CD4-positive, alpha-beta T cell (primary cell): ENCODE data around the gene ARF3. TPM values are rescaled to one million over a fixed set of nuclear protein-coding genes. Genes with fewer than 3 reads are reported as not detected.
A peak's percentile ranks its signal among the peaks of the same experiment; 100 is the strongest.

Experiments used
- ATAC-seq: fragments of 200-7000 bp; cut with Tn5 transposase; one replicate; pipeline ENCODE4 v1.10.0; 2022; ENCODE audit warnings: mild to moderate bottlenecking; ENCODE audit not compliant: poor library complexity
- CTCF ChIA-PET: fragments of 350-600 bp; sonication (Branson Sonifier 250); formaldehyde crosslinking; loops from one replicate; lab custom pipeline; 2021; ENCODE audit warnings: antibody characterized with exemption, inconsistent platforms; lab: Charles Lee
- POLR2A ChIA-PET: fragments of 350-600 bp; sonication (Branson Sonifier 250); formaldehyde crosslinking; loops from one replicate; lab custom pipeline; 2021; ENCODE audit warnings: antibody characterized with exemption, inconsistent platforms; lab: Charles Lee
- DNase-seq, 14 experiments: peaks; one replicate each; pipeline ENCODE4 v3.0.0-alpha.2; 2013 to 2020; ENCODE audit warnings: mixed read lengths in 2 of 14
- H3K27ac ChIP-seq, 2 donors: one replicate each; pipeline versions ENCODE4 v1.5.1 to v1.7.0; 2013; ENCODE audit warnings: low read length in 2 of 2, low read depth in 1 of 2, mild to moderate bottlenecking in 1 of 2
- H3K27me3 ChIP-seq, 2 experiments: 1 replicate in 1 of 2; 2 replicates in 1 of 2; pipeline versions ENCODE4 v1.6.1 to v1.7.0; 2013; ENCODE audit warnings: low read length in 2 of 2, control low read depth in 1 of 2, mild to moderate bottlenecking in 1 of 2, moderate library complexity in 1 of 2; ENCODE audit not compliant: insufficient read depth in 2 of 2, control insufficient read depth in 1 of 2
- H3K36me3 ChIP-seq: one replicate; pipeline ENCODE4 v1.6.1; 2013; ENCODE audit warnings: low read length, control low read depth; ENCODE audit not compliant: insufficient read depth
- H3K4me1 ChIP-seq: one replicate; pipeline ENCODE4 v1.6.1; 2013; ENCODE audit warnings: low read length, control low read depth; ENCODE audit not compliant: insufficient read depth
- H3K4me3 ChIP-seq: one replicate; pipeline ENCODE4 v1.5.1; 2013; ENCODE audit warnings: mild to moderate bottlenecking, low read length, moderate library complexity
- H3K9me3 ChIP-seq, 2 experiments: 1 replicate in 1 of 2; 2 replicates in 1 of 2; pipeline versions ENCODE4 v1.6.1 to v1.7.0; 2013; ENCODE audit warnings: low read length in 2 of 2, mild to moderate bottlenecking in 2 of 2, control low read depth in 1 of 2, moderate library complexity in 1 of 2; ENCODE audit not compliant: control insufficient read depth in 1 of 2, insufficient read depth in 1 of 2
- H3K27ac Mint-ChIP-seq: one replicate; pipeline ENCODE4 v1.8.0; 2020; ENCODE audit warnings: mixed read lengths
- H3K27me3 Mint-ChIP-seq: one replicate; pipeline ENCODE4 v1.8.0; 2021; ENCODE audit warnings: mixed read lengths
- H3K36me3 Mint-ChIP-seq: one replicate; pipeline ENCODE4 v1.8.0; 2021; ENCODE audit warnings: low read depth, mixed read lengths
- H3K4me1 Mint-ChIP-seq: one replicate; pipeline ENCODE4 v1.8.0; 2021; ENCODE audit warnings: low read depth, mixed read lengths
- H3K4me3 Mint-ChIP-seq: one replicate; pipeline ENCODE4 v1.8.0; 2020; ENCODE audit warnings: mild to moderate bottlenecking, mixed read lengths
- H3K9me3 Mint-ChIP-seq: one replicate; pipeline ENCODE4 v1.8.0; 2020; ENCODE audit warnings: mixed read lengths
- intact Hi-C, 2 experiments: fragments of 100-400 bp; cut with DNase I in 1 of 2; cut with micrococcal nuclease in 1 of 2; formaldehyde crosslinking; loops; one replicate each; pipeline versions ENCODE4 v1.15.1 to v1.9.0; 2023 to 2025; cut with DNase I, micrococcal nuclease
- total RNA-seq, 174 experiments: library from RNA in 2 of 174; stranded (reverse) in 2 of 174; gene quantifications; one replicate each; pipeline ENCODE4 v1.2.3 and lab custom pipeline; 2021 to 2026
- TF ChIP-seq, protein P1 (sequence below): fragments of 200-600 bp; IDR thresholded peaks from one replicate; pipeline ENCODE4 v1.8.0; 2022; ENCODE audit warnings: antibody characterized with exemption, mild to moderate bottlenecking

The ARF3 gene
- total RNA-seq, 2 experiments from 2014 or later = 32.0 to 34.6 TPM

DNA sequence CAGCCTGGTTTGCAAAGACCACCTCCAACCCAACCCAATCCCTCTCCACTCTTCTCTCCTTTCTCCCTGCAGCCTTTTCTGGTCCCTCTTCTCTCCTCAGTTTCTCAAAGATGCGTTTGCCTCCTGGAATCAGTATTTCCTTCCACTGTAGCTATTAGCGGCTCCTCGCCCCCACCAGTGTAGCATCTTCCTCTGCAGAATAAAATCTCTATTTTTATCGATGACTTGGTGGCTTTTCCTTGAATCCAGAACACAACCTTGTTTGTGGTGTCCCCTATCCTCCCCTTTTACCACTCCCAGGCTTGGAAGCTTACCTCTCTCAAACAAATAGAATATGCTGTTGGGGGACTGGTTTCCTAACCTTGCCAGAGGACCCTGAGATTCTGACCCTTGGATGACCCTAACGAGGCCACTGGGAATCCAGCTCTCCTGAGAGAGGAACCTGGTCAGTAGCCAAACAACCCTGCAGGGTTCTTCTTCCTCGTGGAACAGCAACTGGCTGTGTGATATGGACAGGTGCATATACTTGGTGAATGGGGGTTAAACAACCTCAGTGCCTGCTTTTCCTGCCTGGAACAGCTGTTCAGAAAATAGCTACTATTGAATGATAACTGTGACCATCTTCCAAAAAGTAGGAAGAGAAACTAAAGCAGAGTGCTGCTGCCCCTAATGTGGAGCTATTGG is 25.3 kb upstream of the ARF3 start:
- H3K36me3 ChIP-seq = no peaks in the 10 kb centered on the region
- ATAC-seq (no peak), DNase-seq (no peak)
- H3K4me3 ChIP-seq = no peak overlapping the region
- no peak overlapping the region for H3K27ac ChIP-seq
- Mint-ChIP-seq H3K27me3 (peaks cover 42% of the 10 kb centered on the region), H3K4me3 (peak overlapping the region; percentile 72), H3K9me3 (no peaks in the 10 kb centered on the region), H3K4me1 (peaks cover 45% of the 10 kb centered on the region), H3K27ac (peak overlapping the region; percentile 82), H3K36me3 (no peaks in the 10 kb centered on the region)
- peaks cover 10 to 26% of the 10 kb centered on the region in 2 experiments for H3K27me3 ChIP-seq
- peaks cover 0 to 3% of the 10 kb centered on the region in 2 experiments for H3K9me3 ChIP-seq
- peaks cover 48% of the 10 kb centered on the region for H3K4me1 ChIP-seq
- TF ChIP-seq, protein P1, sequence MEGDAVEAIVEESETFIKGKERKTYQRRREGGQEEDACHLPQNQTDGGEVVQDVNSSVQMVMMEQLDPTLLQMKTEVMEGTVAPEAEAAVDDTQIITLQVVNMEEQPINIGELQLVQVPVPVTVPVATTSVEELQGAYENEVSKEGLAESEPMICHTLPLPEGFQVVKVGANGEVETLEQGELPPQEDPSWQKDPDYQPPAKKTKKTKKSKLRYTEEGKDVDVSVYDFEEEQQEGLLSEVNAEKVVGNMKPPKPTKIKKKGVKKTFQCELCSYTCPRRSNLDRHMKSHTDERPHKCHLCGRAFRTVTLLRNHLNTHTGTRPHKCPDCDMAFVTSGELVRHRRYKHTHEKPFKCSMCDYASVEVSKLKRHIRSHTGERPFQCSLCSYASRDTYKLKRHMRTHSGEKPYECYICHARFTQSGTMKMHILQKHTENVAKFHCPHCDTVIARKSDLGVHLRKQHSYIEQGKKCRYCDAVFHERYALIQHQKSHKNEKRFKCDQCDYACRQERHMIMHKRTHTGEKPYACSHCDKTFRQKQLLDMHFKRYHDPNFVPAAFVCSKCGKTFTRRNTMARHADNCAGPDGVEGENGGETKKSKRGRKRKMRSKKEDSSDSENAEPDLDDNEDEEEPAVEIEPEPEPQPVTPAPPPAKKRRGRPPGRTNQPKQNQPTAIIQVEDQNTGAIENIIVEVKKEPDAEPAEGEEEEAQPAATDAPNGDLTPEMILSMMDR = no peak
- ChIA-PET CTCF (interaction anchor here (0.6 to 2.1 kb wide), 5 partner anchors 10 to 1770 kb away, joined by 3 to 10 read pairs (median 4); a partner anchor contains a TSS), POLR2A (interaction anchor here (0.8 to 5.4 kb wide), 4 partner anchors 10 to 130 kb away, joined by 3 to 38 read pairs (median 6); partner anchors contain the start of genes DDX23 and FKBP11)
- intact Hi-C loops = no loop called here

DNA sequence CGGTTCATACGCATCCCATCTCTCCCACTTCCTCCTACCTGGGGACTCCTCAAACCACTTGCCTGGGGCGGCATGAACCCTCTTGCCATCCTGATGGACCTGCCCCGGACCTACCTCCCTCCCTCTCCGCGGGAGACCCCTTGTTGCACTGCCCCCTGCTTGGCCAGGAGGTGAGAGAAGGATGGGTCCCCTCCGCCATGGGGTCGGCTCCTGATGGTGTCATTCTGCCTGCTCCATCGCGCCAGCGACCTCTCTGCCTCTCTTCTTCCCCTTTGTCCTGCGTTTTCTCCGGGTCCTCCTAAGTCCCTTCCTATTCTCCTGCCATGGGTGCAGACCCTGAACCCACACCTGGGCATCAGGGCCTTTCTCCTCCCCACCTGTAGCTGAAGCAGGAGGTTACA is 24.5 kb upstream of the ARF3 start:
- Histone ChIP-seq H3K27me3 (peaks cover 13 to 28% of the 10 kb centered on the region in 2 experiments), H3K4me3 (peak overlapping the region; percentile 58), H3K27ac (no peak overlapping the region), H3K4me1 (peaks cover 54% of the 10 kb centered on the region), H3K9me3 (peaks cover 0 to 3% of the 10 kb centered on the region in 2 experiments), H3K36me3 (no peaks in the 10 kb centered on the region)
- peak overlapping the region; percentile 93 for H3K4me3 Mint-ChIP-seq
- H3K27me3 Mint-ChIP-seq = peaks cover 43% of the 10 kb centered on the region
- TF ChIP-seq, protein P1 = no peak
- ChIA-PET POLR2A (interaction anchor here (1.0 to 5.4 kb wide), 8 partner anchors 11 to 162 kb away, joined by 4 to 38 read pairs (median 8); partner anchors contain the start of genes ARF3, DDN, DDX23 and FKBP11), CTCF (interaction anchor here (1.2 to 5.2 kb wide), 5 partner anchors 11 to 110 kb away, joined by 3 to 35 read pairs (median 4); partner anchors contain the start of gene FKBP11)
- H3K4me1 Mint-ChIP-seq = peaks cover 53% of the 10 kb centered on the region
- no peaks in the 10 kb centered on the region for H3K36me3 Mint-ChIP-seq
- peak overlapping the region; percentile 82 for H3K27ac Mint-ChIP-seq
- no peak for ATAC-seq
- intact Hi-C loops = loop anchor here in 1 of 2 experiments (2.0 kb wide), 1 partner anchor 25 kb away; the partner anchor contains the start of gene ARF3
- no peak for DNase-seq
- H3K9me3 Mint-ChIP-seq = no peaks in the 10 kb centered on the region

DNA sequence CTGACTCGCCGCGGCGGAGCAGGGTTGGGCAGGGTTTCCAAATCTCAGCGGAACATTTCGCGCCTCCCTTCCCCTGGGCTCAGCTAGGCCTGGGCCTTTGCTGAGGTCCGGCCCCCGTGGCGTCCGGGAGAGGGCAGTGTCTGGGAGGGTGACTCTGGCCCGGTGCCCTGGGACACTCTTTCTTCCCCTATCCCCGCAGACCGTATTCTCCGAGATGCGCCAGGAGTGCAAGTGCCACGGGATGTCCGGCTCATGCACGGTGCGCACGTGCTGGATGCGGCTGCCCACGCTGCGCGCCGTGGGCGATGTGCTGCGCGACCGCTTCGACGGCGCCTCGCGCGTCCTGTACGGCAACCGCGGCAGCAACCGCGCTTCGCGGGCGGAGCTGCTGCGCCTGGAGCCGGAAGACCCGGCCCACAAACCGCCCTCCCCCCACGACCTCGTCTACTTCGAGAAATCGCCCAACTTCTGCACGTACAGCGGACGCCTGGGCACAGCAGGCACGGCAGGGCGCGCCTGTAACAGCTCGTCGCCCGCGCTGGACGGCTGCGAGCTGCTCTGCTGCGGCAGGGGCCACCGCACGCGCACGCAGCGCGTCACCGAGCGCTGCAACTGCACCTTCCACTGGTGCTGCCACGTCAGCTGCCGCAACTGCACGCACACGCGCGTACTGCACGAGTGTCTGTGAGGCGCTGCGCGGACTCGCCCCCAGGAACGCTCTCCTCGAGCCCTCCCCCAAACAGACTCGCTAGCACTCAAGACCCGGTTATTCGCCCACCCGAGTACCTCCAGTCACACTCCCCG is 23.9 kb upstream of the ARF3 start:
- peak overlapping the region; percentile 93 for H3K4me3 Mint-ChIP-seq
- no peaks in the 10 kb centered on the region for H3K36me3 Mint-ChIP-seq
- H3K4me3 ChIP-seq = peak overlapping the region; percentile 58
- peak overlapping the region; percentile 82 for H3K27ac Mint-ChIP-seq
- no peak overlapping the region for H3K27ac ChIP-seq
- TF ChIP-seq, protein P1 = no peak
- POLR2A ChIA-PET = interaction anchor here (0.6 to 5.4 kb wide), 9 partner anchors 11 to 207 kb away, joined by 3 to 38 read pairs (median 5); partner anchors contain the start of genes ARF3, DDN, DDX23 and RHEBL1
- H3K9me3 Mint-ChIP-seq = no peaks in the 10 kb centered on the region
- H3K27me3 ChIP-seq = peaks cover 13 to 23% of the 10 kb centered on the region in 2 experiments
- peaks cover 47% of the 10 kb centered on the region for H3K27me3 Mint-ChIP-seq
- H3K36me3 ChIP-seq = no peaks in the 10 kb centered on the region
- ATAC-seq = peak; percentile 63
- peaks cover 54% of the 10 kb centered on the region for H3K4me1 ChIP-seq
- CTCF ChIA-PET = interaction anchor here (0.8 to 6.6 kb wide), 9 partner anchors 7 to 111 kb away, joined by 3 to 62 read pairs (median 4); partner anchors contain the start of gene FKBP11
- H3K9me3 ChIP-seq = peaks cover 0 to 3% of the 10 kb centered on the region in 2 experiments
- peak in 11 of 14 experiments; percentile 39 to 92 (median 63) for DNase-seq
- intact Hi-C loops = loop anchor here in 1 of 2 experiments (2.0 kb wide), 1 partner anchor 24 kb away; the partner anchor contains the start of gene ARF3
- peaks cover 54% of the 10 kb centered on the region for H3K4me1 Mint-ChIP-seq
